ENCODE data around the gene NUCKS1.

DNA sequence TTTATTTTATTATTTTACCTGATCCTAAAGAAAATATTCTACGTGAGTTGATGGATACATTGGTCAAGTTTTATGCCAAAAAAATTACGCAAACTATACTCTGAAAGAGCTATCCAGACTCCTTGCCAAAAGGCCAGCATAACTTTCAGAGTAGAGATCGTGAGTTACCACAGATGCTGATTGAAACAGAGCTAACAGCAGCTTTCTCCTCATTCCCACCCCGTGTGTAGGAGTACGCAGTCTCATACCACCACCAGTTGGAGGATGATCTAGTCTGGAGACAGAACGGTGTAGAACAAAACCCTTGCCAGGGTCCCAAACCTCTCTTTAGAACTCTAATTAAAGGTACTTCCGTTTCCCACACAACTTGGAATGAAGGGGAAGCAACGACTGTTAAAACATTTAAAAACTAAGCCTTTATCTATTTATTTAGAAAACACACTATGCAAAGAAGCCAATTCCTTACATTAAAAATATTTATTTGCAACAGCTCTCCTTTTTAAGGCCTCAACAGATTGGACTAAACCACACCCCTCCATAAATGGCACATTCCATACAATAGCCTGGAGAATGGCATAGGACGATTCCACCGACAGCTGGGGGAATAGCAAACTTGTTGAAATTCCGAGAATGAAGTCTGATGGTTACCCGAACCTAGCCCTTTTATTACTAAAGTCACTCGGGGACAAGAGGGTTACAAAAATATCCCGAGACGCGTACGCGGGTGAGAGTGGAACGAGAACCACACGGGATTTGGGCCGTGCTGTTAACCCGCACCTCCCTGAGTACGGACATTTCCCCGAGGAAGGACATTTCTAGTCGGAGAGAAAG is 1.4 kb downstream of the NUCKS1 start:
- TF ChIP-seq CTCF (IDR thresholded peaks at IDR 0.05) (no peak), POLR2A (IDR thresholded peaks at IDR 0.05) (no peak)

Measured in thyroid gland (tissue), 4 donors.